Epithelial cell of proximal tubule (primary cell): ENCODE data around the gene OTUD1. TPM values are rescaled to one million over a fixed set of nuclear protein-coding genes. Genes with fewer than 3 reads are reported as not detected.

Experiments used
- DNase-seq: peaks from one replicate; pipeline ENCODE4 v3.0.0-alpha.2; 2011; ENCODE audit warnings: low read depth
- H3K4me3 ChIP-seq: 2 replicates; pipeline ENCODE4 v1.5.1; 2011; ENCODE audit warnings: low read depth, mild to moderate bottlenecking, low read length
- CTCF ChIP-seq: conservative IDR thresholded peaks from 2 replicates; pipeline ENCODE4 v1.5.1; 2012; ENCODE audit warnings: low read depth, mild to moderate bottlenecking, low read length
- total RNA-seq: library from RNA; depleted of rRNA; stranded (reverse); fragments of >200 nt; gene quantifications from 2 replicates; pipeline ENCODE4 v1.2.3, GENCODE V29; 2015

Gene OTUD1
- total RNA-seq, 1 donor from 2014 or later: 6.2 TPM

- no peak overlapping the region for H3K4me3 ChIP-seq
- TF ChIP-seq CTCF: no peak
- DNase-seq: no peak
Measured at GRCh38 chr10:23448802-23449570, 10.1 kb downstream of the OTUD1 start.

GRCh38 chr10:23452033-23452655, 13.3 kb downstream of the OTUD1 start:
- no peak for TF ChIP-seq CTCF

GRCh38 chr10:23453465-23453864, 14.6 kb downstream of the OTUD1 start:
- TF ChIP-seq CTCF: no peak
- H3K4me3 ChIP-seq: no peak overlapping the region
- no peak for DNase-seq

More at GRCh38 chr10:23452033-23452655, 13.3 kb downstream of the OTUD1 start:
- DNase-seq: no peak
- no peak overlapping the region for H3K4me3 ChIP-seq

- no peak for TF ChIP-seq CTCF
- H3K4me3 ChIP-seq: no peak overlapping the region
- DNase-seq: no peak
Measured at GRCh38 chr10:23457632-23458417, 18.9 kb downstream of the OTUD1 start.

- H3K4me3 ChIP-seq: no peak overlapping the region
- no peak for TF ChIP-seq CTCF
- no peak for DNase-seq
Measured at GRCh38 chr10:23459308-23459939, 20.5 kb downstream of the OTUD1 start.

GRCh38 chr10:23461557-23461956, 22.7 kb downstream of the OTUD1 start:
- H3K4me3 ChIP-seq: no peak overlapping the region
- TF ChIP-seq CTCF: no peak
- no peak for DNase-seq
